AG04449 (cell line): ENCODE results near the gene RAB11FIP4.
"Not testable (repeated sequence)": the region's sequence is repeated elsewhere in the genome, so short reads cannot be mapped to it uniquely, and the experiment has no call there.

Source experiments
- CTCF ChIA-PET: fragments of 350-600 bp; formaldehyde crosslinking; extraction: SDS; loops from one replicate; lab custom pipeline; 2021; ENCODE audit warnings: antibody characterized with exemption; lab: Yijun Ruan, JAX
- POLR2A ChIA-PET: fragments of 400-600, 350-600 bp; formaldehyde crosslinking; extraction: SDS; loops from one replicate; lab custom pipeline; 2020; ENCODE audit warnings: antibody characterized with exemption, inconsistent platforms; lab: Yijun Ruan, JAX
- DNase-seq: peaks from one replicate; pipeline ENCODE4 v3.0.0-alpha.2; 2010; ENCODE audit warnings: low read depth, low spot score
- H3K4me3 ChIP-seq: 2 replicates; pipeline ENCODE4 v1.5.1; 2011; ENCODE audit warnings: low read depth, mild to moderate bottlenecking, control low read depth, low read length
- CTCF ChIP-seq: IDR thresholded peaks from one replicate; pipeline ENCODE4 v1.5.1; 2011; ENCODE audit warnings: mild to moderate bottlenecking, moderate library complexity, low read length, control low read depth, inconsistent platforms; ENCODE audit not compliant: insufficient read depth; ENCODE audit errors: missing control alignments

RAB11FIP4 gene

GRCh38 chr17:31391496-31391949, at the start of gene RAB11FIP4:
RAB11FIP4 (plus strand) TSS chr17:31391675; CDS start chr17:31391853, 178 bp downstream.
- POLR2A ChIA-PET, result no interaction called here
- peak within 1 kb of the TSS; percentile 39 for H3K4me3 ChIP-seq
- no peak for DNase-seq
- no peak for TF ChIP-seq CTCF
- CTCF ChIA-PET, result interaction anchor here (1.0 to 3.9 kb wide), 3 partner anchors 24 to 136 kb away, joined by 3 to 58 read pairs (median 3); no protein-coding TSS in a partner anchor

- POLR2A ChIA-PET, H3K4me3 ChIP-seq, CTCF ChIA-PET, DNase-seq: not testable (repeated sequence)
These were observed 46.2 kb upstream of the RAB11FIP4 start for GRCh38 chr17:31345191-31345747.

- no peak for DNase-seq
- ChIA-PET CTCF (interaction anchor here (1.0 kb wide), 1 partner anchor 15 kb away, joined by 3 read pairs; no protein-coding TSS in a partner anchor), POLR2A (no interaction called here)
- no peak overlapping the region for H3K4me3 ChIP-seq
- no peak for TF ChIP-seq CTCF
These were observed 42.0 kb upstream of the RAB11FIP4 start for GRCh38 chr17:31349454-31349853.

- H3K4me3 ChIP-seq, result no peak overlapping the region
- TF ChIP-seq CTCF, result no peak
- ChIA-PET POLR2A (no interaction called here), CTCF (interaction anchor here (1.4 to 3.1 kb wide), 2 partner anchors 11 to 17 kb away, joined by 6 to 10 read pairs; no protein-coding TSS in a partner anchor)
- DNase-seq, result no peak
These were observed 35.5 kb upstream of the RAB11FIP4 start for GRCh38 chr17:31355935-31356334.

- ChIA-PET POLR2A (no interaction called here), CTCF (interaction anchor here (3.1 kb wide), 1 partner anchor 15 kb away, joined by 10 read pairs; no protein-coding TSS in a partner anchor)
- no peak for TF ChIP-seq CTCF
- no peak for DNase-seq
- H3K4me3 ChIP-seq, result no peak overlapping the region
These were observed 34.4 kb upstream of the RAB11FIP4 start for GRCh38 chr17:31357091-31357490.

GRCh38 chr17:31357839-31358394, 33.6 kb upstream of the RAB11FIP4 start:
- ChIA-PET POLR2A (no interaction called here), CTCF (no interaction called here)
- no peak for DNase-seq
- TF ChIP-seq CTCF, result no peak
- H3K4me3 ChIP-seq, result no peak overlapping the region
